SK-N-SH (cell line): ENCODE measurements around the gene CD164L2.

Experiments used
- NFIC ChIP-seq: IDR thresholded peaks from 2 replicates; pipeline ENCODE4 v1.4.0; 2012; ENCODE audit warnings: borderline replicate concordance
- TF ChIP-seq, protein P1 (sequence below): fragments of 150-350 bp; IDR thresholded peaks from 2 replicates; pipeline ENCODE4 v1.6.1; 2017; ENCODE audit warnings: antibody characterized with exemption, low read length, low read depth, borderline replicate concordance
- TF ChIP-seq, protein P2 (sequence below): IDR thresholded peaks from 2 replicates; pipeline ENCODE4 v1.6.1; 2012; ENCODE audit warnings: mild to moderate bottlenecking, low read depth, low read length, moderate library complexity

DNA sequence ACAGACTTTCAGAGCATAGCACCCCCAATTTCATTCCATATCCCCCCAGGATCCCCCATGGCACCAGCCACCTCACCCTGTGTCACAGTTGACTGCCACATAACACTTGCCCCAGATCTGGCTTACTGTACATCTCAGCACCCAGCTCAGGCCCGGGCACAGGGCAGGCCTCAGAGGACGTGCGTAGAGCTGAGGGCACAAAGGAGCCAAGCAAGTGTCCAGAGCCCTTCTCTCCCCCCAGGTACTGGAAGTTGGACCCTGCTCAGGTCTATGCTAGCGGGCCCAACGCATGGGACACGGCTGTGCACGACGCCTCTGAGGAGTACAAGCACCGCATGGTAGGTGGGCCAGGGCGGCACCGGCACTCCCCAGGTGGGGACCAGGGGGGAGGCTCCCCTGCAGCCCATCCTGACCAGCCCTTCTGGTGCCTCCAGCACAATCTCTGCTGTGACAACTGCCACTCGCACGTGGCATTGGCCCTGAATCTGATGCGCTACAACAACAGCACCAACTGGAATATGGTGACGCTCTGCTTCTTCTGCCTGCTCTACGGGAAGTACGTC, 49.3 kb downstream of the CD164L2 start:
- TF ChIP-seq, protein P1, sequence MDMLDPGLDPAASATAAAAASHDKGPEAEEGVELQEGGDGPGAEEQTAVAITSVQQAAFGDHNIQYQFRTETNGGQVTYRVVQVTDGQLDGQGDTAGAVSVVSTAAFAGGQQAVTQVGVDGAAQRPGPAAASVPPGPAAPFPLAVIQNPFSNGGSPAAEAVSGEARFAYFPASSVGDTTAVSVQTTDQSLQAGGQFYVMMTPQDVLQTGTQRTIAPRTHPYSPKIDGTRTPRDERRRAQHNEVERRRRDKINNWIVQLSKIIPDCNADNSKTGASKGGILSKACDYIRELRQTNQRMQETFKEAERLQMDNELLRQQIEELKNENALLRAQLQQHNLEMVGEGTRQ = no peak
- TF ChIP-seq, protein P2, sequence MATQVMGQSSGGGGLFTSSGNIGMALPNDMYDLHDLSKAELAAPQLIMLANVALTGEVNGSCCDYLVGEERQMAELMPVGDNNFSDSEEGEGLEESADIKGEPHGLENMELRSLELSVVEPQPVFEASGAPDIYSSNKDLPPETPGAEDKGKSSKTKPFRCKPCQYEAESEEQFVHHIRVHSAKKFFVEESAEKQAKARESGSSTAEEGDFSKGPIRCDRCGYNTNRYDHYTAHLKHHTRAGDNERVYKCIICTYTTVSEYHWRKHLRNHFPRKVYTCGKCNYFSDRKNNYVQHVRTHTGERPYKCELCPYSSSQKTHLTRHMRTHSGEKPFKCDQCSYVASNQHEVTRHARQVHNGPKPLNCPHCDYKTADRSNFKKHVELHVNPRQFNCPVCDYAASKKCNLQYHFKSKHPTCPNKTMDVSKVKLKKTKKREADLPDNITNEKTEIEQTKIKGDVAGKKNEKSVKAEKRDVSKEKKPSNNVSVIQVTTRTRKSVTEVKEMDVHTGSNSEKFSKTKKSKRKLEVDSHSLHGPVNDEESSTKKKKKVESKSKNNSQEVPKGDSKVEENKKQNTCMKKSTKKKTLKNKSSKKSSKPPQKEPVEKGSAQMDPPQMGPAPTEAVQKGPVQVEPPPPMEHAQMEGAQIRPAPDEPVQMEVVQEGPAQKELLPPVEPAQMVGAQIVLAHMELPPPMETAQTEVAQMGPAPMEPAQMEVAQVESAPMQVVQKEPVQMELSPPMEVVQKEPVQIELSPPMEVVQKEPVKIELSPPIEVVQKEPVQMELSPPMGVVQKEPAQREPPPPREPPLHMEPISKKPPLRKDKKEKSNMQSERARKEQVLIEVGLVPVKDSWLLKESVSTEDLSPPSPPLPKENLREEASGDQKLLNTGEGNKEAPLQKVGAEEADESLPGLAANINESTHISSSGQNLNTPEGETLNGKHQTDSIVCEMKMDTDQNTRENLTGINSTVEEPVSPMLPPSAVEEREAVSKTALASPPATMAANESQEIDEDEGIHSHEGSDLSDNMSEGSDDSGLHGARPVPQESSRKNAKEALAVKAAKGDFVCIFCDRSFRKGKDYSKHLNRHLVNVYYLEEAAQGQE = no peak
- TF ChIP-seq NFIC = no peak
